NB4 (cell line): Measurements from ENCODE around the gene CECR2.

Experiments used
- POLR2A ChIP-seq: IDR thresholded peaks from 2 replicates; pipeline ENCODE4 v1.6.1; 2011; ENCODE audit warnings: mild to moderate bottlenecking; ENCODE audit not compliant: insufficient read length; ENCODE audit errors: extremely low read depth
- TF ChIP-seq, protein P1 (sequence below): IDR thresholded peaks from one replicate; pipeline ENCODE4 v1.5.1; 2012; ENCODE audit warnings: low read depth, low read length
- TF ChIP-seq, protein P2 (sequence below): IDR thresholded peaks from 2 replicates; pipeline ENCODE4 v1.6.1; 2011; ENCODE audit warnings: low read depth, low read length

DNA sequence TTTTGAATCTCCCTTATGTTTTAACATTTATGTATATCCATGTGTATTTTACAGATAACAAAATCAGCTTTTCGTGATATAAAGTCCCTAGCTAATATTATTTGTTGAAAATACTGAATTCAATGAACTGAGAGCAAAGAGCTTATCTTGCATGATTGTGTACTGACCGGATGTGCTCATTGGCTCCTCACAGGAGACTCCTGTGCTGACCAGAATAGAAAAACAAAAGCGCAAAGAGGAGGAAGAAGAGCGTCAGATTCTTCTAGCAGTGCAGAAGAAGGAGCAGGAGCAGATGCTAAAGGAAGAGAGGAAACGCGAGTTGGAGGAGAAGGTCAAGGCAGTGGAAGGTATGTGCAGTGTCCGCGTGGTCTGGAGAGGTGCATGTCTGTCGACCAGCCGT is 154.7 kb downstream of the CECR2 start:
- TF ChIP-seq, protein P1, sequence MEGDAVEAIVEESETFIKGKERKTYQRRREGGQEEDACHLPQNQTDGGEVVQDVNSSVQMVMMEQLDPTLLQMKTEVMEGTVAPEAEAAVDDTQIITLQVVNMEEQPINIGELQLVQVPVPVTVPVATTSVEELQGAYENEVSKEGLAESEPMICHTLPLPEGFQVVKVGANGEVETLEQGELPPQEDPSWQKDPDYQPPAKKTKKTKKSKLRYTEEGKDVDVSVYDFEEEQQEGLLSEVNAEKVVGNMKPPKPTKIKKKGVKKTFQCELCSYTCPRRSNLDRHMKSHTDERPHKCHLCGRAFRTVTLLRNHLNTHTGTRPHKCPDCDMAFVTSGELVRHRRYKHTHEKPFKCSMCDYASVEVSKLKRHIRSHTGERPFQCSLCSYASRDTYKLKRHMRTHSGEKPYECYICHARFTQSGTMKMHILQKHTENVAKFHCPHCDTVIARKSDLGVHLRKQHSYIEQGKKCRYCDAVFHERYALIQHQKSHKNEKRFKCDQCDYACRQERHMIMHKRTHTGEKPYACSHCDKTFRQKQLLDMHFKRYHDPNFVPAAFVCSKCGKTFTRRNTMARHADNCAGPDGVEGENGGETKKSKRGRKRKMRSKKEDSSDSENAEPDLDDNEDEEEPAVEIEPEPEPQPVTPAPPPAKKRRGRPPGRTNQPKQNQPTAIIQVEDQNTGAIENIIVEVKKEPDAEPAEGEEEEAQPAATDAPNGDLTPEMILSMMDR: no peak
- TF ChIP-seq, protein P2, sequence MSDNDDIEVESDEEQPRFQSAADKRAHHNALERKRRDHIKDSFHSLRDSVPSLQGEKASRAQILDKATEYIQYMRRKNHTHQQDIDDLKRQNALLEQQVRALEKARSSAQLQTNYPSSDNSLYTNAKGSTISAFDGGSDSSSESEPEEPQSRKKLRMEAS: no peak
- no peak for TF ChIP-seq POLR2A
